IPS DF 19.7 (cell line): ENCODE measurements around the gene CARD10.

ENCODE experiments used
- DNase-seq: peaks from one replicate; pipeline ENCODE4 v3.0.0-alpha.2; 2013; ENCODE audit warnings: low read depth, low spot score

The CARD10 gene

DNA sequence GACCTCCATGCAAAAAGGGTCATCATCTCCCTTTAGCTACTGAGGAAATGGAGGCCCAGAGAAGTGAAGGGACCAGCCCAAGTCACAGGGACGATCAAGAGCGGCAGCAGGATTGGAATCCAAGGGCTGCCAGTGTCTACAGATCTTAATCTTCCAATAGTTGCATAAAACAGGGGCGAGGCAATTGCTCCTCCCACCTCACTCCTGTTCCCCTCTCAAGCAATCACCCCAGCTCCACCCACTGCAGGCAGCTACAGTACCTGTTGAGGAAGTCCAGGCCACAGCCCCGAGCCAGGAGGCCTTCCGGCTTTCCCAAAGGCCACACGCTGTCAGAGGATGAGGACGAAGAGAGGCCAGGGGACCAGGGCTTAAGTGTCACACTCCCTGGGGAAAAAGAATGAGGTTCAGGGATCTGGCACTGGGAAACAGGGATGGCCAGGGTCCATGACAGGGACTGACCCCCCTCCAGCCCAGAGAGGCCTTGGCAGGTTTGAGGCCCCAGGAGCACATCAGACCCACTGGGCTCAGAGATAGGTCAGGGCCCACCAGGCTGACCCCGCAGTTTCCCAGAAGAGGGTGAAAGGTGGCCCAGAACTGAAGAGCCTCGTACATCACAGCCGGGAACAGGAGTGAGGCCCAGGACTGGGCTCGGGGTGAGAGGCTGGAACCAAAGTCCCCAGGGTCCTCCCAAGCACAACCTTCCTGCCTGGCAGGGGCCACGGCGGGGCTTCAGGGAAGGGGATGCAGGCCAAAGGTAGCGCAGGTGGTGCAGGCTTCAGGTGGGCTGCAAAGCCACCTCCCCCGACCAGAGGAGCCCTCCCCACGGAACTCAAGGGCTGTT, 16.7 kb downstream of the CARD10 start:
- no peak for DNase-seq

DNA sequence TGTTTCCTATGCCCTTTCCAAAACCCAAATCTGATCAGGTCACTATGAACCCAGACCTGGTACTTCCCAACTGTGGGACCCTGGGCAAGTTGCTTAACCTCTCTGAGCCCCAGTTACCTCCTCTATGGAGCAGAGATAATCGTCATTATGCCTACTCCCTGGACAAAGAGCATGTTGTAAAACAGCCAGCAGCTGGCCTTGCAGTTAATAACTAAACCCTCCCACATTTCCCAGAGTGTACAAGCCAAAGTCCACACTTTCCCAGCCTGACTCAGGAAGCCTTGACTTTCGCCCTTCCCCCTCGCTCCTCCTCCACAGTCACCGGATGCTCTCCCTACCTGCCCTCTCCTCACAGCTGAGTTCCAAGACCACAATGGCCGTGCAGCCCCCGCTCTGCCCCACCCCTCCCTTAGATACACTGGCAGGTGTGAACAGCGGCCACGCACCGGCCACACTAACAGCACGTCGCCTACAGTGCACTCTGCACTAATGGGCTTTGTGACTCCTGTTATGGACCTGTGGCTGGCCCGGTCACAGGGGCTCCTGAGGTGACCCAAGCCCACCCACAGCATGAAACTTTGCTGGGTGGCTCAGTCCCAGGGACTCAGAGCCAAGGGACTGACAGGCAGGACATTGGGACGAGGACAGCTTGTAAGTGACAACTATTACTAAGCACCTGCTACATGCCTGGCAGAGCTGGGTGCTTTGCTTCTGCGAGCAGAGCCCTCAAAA, 17.4 kb downstream of the CARD10 start:
- DNase-seq = no peak

GRCh38 chr22:37500745-37501609, 18.2 kb downstream of the CARD10 start:
- DNase-seq = no peak

DNA sequence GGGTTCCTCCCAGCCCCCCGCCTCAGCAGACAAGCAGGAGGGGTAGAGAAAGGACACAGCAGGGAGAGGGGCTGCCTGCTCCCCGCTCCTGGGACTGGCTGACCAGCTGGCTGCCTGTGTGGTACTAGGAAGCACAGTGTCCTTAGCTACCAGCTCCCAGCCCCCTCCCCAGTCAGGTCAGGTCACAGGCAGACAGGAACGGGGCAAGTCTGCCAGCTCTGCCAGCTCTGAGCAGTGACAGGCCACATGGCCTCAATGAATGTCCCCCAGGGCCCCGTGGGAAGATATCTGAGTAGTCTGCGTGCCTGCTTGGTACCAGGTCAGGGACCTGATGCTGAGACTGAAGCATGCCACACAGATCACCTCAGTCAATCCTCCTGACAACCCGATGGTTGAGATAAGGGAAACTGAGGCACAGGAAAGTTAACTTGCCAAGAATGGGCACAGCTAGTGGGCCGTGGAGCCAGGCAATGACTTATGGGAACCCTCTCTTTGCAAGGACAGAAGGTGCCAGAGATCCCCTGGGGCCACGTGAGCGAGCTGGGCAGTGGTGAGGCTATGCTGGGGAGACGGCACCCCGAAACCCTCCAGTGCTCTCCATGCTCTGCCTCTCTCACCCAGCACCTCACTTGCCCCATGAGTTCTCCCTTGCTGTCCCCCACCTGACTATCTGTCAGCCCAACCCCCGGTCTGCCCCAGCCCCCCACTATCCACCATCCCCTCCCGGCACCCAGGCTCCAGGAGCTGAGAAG, 19.2 kb downstream of the CARD10 start:
- DNase-seq = no peak

DNA sequence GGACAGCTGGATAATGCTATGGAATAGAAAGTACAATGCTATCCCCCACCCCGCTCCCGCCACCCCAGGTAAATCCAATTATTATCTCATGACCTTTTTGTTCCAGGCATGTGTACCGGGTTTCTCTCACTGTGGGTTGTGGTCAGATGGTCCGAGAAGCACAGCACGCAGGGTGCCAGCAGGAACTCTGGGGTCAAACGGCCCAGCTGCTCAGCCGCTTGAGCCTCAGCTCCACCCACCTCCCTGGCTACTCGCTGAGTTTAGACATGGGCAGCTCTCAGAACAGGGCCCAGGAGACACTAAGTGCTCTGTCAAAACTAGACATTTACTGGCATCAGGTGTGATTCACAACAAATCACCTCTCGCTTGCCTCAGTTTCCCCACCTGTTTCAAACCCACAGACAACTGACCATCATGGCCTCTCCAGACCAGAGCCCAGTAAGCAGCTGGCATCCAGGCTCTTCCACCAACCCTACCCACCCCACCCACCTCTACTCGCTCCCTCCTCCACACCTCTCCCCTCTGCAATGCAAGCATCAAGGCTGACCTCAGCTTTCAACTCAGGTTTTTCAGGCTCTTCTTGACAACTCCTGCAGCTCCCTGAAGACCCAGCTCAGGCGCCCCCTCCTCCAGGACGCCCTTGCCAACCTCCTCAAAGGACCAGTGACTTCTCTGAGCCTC, 20.0 kb downstream of the CARD10 start:
- DNase-seq = no peak

DNA sequence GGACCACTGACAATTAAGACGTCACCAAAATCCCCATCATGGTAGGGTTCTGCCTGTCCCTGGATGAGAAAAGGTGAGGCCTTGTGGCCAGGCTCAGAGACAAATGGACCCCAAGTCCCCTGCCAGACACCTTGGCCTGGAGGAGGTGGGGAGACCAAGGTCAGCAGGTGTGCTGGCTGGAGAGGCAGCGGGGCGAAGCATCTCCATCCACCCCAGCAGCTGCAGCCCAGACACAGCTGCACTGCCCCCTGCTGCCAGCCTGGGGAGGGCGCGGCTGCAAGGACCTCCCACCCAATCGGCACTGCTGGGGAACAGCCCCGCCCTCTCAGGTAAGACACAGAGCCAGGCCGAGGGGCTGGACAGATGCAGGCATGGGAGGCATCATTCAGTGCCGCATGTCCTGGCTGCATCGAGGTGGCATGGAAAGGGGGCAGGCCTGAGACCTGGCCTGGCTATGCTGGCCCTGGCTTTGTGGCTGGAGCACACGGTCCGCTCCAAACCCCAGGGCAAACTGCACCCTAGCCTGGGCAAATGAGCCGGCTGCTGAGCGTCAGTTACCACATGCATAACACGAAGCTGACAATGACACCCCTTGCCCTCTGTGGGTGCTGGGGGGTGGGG, 20.8 kb downstream of the CARD10 start:
- no peak for DNase-seq

- no peak for DNase-seq
Observed at GRCh38 chr22:37497062-37497599, 22.1 kb downstream of the CARD10 start.

DNA sequence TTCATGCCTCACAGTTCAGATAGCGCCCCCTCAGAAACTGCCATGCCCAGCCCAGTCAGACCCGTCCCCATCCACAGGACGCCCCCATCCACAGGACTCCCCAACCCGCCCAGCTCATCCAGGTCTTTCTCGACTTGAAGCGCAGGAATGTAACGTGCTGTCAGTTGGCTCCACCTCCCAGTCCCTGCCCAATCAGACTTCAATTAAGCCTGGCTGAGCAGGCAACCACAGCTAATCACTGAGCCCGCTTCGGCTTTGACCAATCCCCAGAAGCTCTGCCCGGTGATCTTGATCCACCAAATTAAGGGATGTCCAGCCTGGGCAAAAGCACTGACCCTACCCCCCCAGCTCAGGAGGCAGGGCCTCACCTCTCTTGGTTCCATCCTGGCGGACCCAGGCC, 22.6 kb downstream of the CARD10 start:
- no peak for DNase-seq

GRCh38 chr22:37493979-37494378, 25.2 kb downstream of the CARD10 start:
- no peak for DNase-seq

GRCh38 chr22:37492428-37493344, 26.5 kb downstream of the CARD10 start:
- DNase-seq = no peak

DNA sequence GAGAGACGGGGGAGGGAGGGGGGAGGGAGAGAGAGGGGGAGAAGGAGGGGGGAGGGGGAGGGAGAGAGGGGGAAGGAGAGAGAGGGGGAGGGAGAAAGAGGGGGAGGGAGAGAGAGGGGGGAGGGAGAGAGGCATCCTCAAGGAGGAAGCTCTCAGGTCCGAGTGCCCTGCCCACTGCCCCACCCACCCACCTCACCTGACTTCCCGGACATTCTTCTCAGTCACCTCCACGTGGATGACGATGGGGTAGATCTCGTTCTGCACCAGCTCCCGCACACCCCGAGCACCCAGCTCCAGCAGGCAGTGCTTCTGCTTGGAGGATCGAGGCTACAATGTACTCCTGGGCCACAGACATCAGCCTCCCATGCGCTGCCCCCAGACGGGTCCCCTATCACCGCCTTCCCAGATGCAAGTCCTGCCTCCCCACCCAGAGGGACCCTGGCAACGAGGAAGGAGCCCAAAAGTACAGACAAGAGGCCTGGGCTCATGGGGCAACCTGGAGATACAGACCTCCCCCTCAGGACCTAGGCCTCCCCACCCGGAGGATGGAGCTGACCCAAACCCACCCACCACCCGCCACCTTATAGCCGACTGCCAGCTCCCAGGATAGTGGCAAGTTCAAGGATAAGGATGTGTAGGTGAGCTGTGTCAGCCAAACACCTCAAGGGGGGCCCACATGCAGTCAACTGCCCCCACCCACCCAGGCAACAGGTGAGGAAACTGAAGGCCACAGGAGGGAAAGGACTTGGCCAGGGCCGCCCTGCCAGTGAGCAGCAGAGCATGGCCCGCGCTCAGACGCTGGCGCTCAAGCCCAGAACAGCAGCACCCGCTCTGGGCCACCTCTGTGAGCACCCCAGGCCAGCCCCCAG, 27.4 kb downstream of the CARD10 start:
- DNase-seq = no peak

- DNase-seq = no peak
Observed at GRCh38 chr22:37491106-37491505, 28.1 kb downstream of the CARD10 start.

DNA sequence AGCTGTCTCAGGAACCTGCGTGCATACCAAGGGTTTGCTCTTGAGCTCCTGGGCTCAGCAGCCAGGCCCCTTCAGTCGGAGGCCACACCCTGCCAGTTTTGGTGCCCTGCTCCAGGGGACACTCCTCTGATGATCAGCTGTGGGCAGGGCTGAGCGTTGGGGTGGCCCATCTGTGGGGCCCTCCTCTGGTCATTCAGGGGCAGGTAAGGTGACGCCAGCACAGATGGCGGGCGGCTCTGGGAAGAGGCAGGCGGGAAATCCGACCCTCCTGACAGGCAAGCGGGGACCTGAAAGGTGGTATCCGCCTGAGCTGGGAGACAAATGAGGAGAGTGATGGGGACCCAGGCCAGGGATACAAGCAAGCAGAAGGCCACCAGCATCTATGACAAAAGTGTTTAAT, 29.2 kb downstream of the CARD10 start:
- DNase-seq = no peak

- no peak for DNase-seq
Observed at GRCh38 chr22:37488337-37489135, 30.7 kb downstream of the CARD10 start.

GRCh38 chr22:37487571-37487970, 31.6 kb downstream of the CARD10 start:
- DNase-seq = no peak

- DNase-seq = no peak
Observed at GRCh38 chr22:37487129-37487528, 32.1 kb downstream of the CARD10 start.

- no peak for DNase-seq
Observed at GRCh38 chr22:37486224-37486845, 32.9 kb downstream of the CARD10 start, which contains the start of gene MFNG. Gene MFNG, minus strand, starts transcription at chr22:37486384. Its CDS starts 207 bp downstream, at chr22:37486177.
